H1 (cell line): ENCODE data around the gene TNNI3. TPM values are rescaled to one million over a fixed set of nuclear protein-coding genes. Genes with fewer than 3 reads are reported as not detected.

Experiments
- CTCF ChIA-PET: fragments of 300-600 bp; sonication (Branson Sonifier 250); formaldehyde crosslinking; loops from one replicate; lab custom pipeline; 2021; ENCODE audit not compliant: partially characterized antibody; lab: Charles Lee
- POLR2A ChIA-PET: fragments of 300-600 bp; sonication (Branson Sonifier 250); formaldehyde crosslinking; loops from one replicate; lab custom pipeline; 2021; ENCODE audit warnings: inconsistent platforms; ENCODE audit not compliant: partially characterized antibody; lab: Charles Lee
- DNase-seq, 2 experiments: peaks; one replicate each; pipeline versions ENCODE4 v3.0.0 to v3.0.0-alpha.2; 2010 to 2022; ENCODE audit warnings: low spot score in 2 of 2, low read depth in 1 of 2, mixed read lengths in 1 of 2
- FAIRE-seq: peaks from 2 replicates; lab custom pipeline; 2011; peaks lifted over from hg19 to GRCh38; lab: Jason Lieb, UNC
- H2AFZ ChIP-seq: 2 replicates; pipeline ENCODE4 v1.8.1; 2012; ENCODE audit warnings: low read length, inconsistent platforms
- H2AK5ac ChIP-seq: 2 replicates; pipeline ENCODE4 v1.6.1; 2013; ENCODE audit warnings: low read depth, low read length
- H2BK120ac ChIP-seq: replicated peaks from 2 replicates; pipeline ENCODE3; 2013; ENCODE audit warnings: low read depth, low read length, inconsistent platforms
- H2BK12ac ChIP-seq: 2 replicates; pipeline ENCODE4 v1.6.1; 2013; ENCODE audit warnings: low read depth, low read length
- H2BK15ac ChIP-seq: 2 replicates; pipeline ENCODE4 v1.6.1; 2013; ENCODE audit warnings: low read length
- H2BK20ac ChIP-seq: 2 replicates; pipeline ENCODE4 v1.6.1; 2013; ENCODE audit warnings: low read length
- H2BK5ac ChIP-seq: 2 replicates; pipeline ENCODE4 v1.6.1; 2013; ENCODE audit warnings: low read depth, low read length
- H3K14ac ChIP-seq: 2 replicates; pipeline ENCODE4 v1.6.1; 2013; ENCODE audit warnings: inconsistent platforms; ENCODE audit not compliant: insufficient read length
- H3K18ac ChIP-seq: 2 replicates; pipeline ENCODE4 v1.6.1; 2013; ENCODE audit warnings: low read length; ENCODE audit errors: extremely low read depth
- H3K23ac ChIP-seq: 2 replicates; pipeline ENCODE4 v1.6.1; 2013; ENCODE audit warnings: inconsistent platforms; ENCODE audit not compliant: insufficient read length
- H3K23me2 ChIP-seq: 2 replicates; pipeline ENCODE4 v1.6.1; 2013; ENCODE audit warnings: low read depth, low read length
- H3K27ac ChIP-seq: 2 replicates; pipeline ENCODE4 v1.6.1; 2011; ENCODE audit warnings: low read depth, low read length, inconsistent platforms
- H3K27me3 ChIP-seq, 4 experiments: replicated peaks in 1 of 4; 1 replicate in 1 of 4; 2 replicates in 3 of 4; pipeline versions ENCODE4 v1.6.1 to v1.8.1; 2011 to 2013; ENCODE audit warnings: low read length in 3 of 4, mild to moderate bottlenecking in 3 of 4, inconsistent platforms in 2 of 4, mixed read lengths in 2 of 4, moderate library complexity in 1 of 4; ENCODE audit not compliant: control insufficient read depth in 3 of 4, insufficient read depth in 3 of 4; ENCODE audit errors: extremely low read depth in 1 of 4
- H3K36me3 ChIP-seq, 4 experiments: 2 replicates each; pipeline versions ENCODE4 v1.6.1 to v1.8.1; 2011 to 2013; ENCODE audit warnings: mild to moderate bottlenecking in 4 of 4, low read length in 3 of 4, moderate library complexity in 2 of 4, control low read depth in 1 of 4, inconsistent platforms in 1 of 4; ENCODE audit not compliant: insufficient read depth in 4 of 4, control insufficient read depth in 2 of 4
- H3K4ac ChIP-seq: replicated peaks from 2 replicates; pipeline ENCODE3; 2013; ENCODE audit warnings: low read length, low read depth, mixed read lengths, inconsistent platforms; ENCODE audit not compliant: insufficient read length
- H3K4me1 ChIP-seq, 4 experiments: replicated peaks in 1 of 4; 1 replicate in 1 of 4; 2 replicates in 3 of 4; pipeline versions ENCODE4 v1.6.1 to v1.8.1; 2011 to 2013; ENCODE audit warnings: low read length in 3 of 4, inconsistent platforms in 2 of 4, mixed read lengths in 1 of 4; ENCODE audit not compliant: insufficient read depth in 4 of 4, control insufficient read depth in 3 of 4
- H3K4me2 ChIP-seq, 2 experiments: 2 replicates each; pipeline versions ENCODE4 v1.6.1 to v1.8.1; 2011 to 2013; ENCODE audit warnings: low read depth in 2 of 2, low read length in 2 of 2, control low read depth in 1 of 2, inconsistent platforms in 1 of 2, mild to moderate bottlenecking in 1 of 2; ENCODE audit not compliant: insufficient read depth in 1 of 2
- H3K4me3 ChIP-seq, 4 experiments: fragments of 200-600, 300-600 bp in 1 of 4; sonication (generic), shearing (Covaris generic), sonication (Bioruptor Twin) in 1 of 4; 2 replicates each; pipeline versions ENCODE4 v1.5.1 to v1.8.1; 2011 to 2016; ENCODE audit warnings: low read length in 4 of 4, low read depth in 3 of 4, control low read depth in 2 of 4, inconsistent platforms in 2 of 4, mild to moderate bottlenecking in 2 of 4, mixed read lengths in 1 of 4, moderate library complexity in 1 of 4; ENCODE audit not compliant: insufficient read depth in 2 of 4; ENCODE audit errors: extremely low read depth in 1 of 4
- H3K56ac ChIP-seq: replicated peaks from 2 replicates; pipeline ENCODE3; 2013; ENCODE audit warnings: low read depth, mild to moderate bottlenecking, mixed read lengths, low read length, inconsistent platforms; ENCODE audit not compliant: insufficient read length
- H3K79me1 ChIP-seq: 2 replicates; pipeline ENCODE4 v1.6.1; 2013; ENCODE audit warnings: low read depth, low read length, control low read depth
- H3K79me2 ChIP-seq, 2 experiments: 2 replicates each; pipeline versions ENCODE4 v1.6.1 to v1.8.1; 2012 to 2013; ENCODE audit warnings: low read length in 2 of 2, mild to moderate bottlenecking in 2 of 2, inconsistent platforms in 1 of 2; ENCODE audit not compliant: insufficient read depth in 2 of 2, control insufficient read depth in 1 of 2
- H3K9ac ChIP-seq, 4 experiments: replicated peaks in 1 of 4; 1 replicate in 1 of 4; 2 replicates in 3 of 4; pipeline versions ENCODE4 v1.6.1 to v1.8.1; 2011 to 2013; ENCODE audit warnings: low read depth in 3 of 4, low read length in 3 of 4, control low read depth in 2 of 4, mild to moderate bottlenecking in 2 of 4, moderate library complexity in 2 of 4, inconsistent platforms in 1 of 4; ENCODE audit errors: extremely low read depth in 1 of 4
- H3K9me3 ChIP-seq, 2 experiments: 2 replicates each; pipeline versions ENCODE4 v1.6.1 to v1.8.1; 2012 to 2013; ENCODE audit warnings: mild to moderate bottlenecking in 2 of 2, moderate library complexity in 2 of 2, control low read depth in 1 of 2, inconsistent platforms in 1 of 2, low read depth in 1 of 2, low read length in 1 of 2, mixed read lengths in 1 of 2; ENCODE audit not compliant: insufficient read depth in 2 of 2
- H4K20me1 ChIP-seq, 2 experiments: replicated peaks in 1 of 2; 2 replicates each; pipeline versions ENCODE3 to v1.8.1; 2011 to 2013; ENCODE audit warnings: inconsistent platforms in 2 of 2, low read length in 2 of 2, mild to moderate bottlenecking in 1 of 2; ENCODE audit not compliant: insufficient read depth in 2 of 2, control insufficient read depth in 1 of 2
- H4K5ac ChIP-seq: 2 replicates; pipeline ENCODE4 v1.6.1; 2013; ENCODE audit warnings: low read length, low read depth, mixed read lengths, inconsistent platforms; ENCODE audit not compliant: insufficient read length
- H4K8ac ChIP-seq: 2 replicates; pipeline ENCODE4 v1.8.0; 2013; ENCODE audit warnings: mild to moderate bottlenecking, moderate library complexity, low read length, inconsistent platforms; ENCODE audit not compliant: insufficient read depth; ENCODE audit errors: extremely low read depth
- H4K91ac ChIP-seq: replicated peaks from 2 replicates; pipeline ENCODE3; 2013; ENCODE audit warnings: low read length, mixed read lengths, inconsistent platforms; ENCODE audit not compliant: insufficient read length
- KDM4A ChIP-seq: IDR thresholded peaks from one replicate; pipeline ENCODE4 v1.7.1; 2012; ENCODE audit warnings: low read depth, mild to moderate bottlenecking, moderate library complexity, low read length, inconsistent platforms; ENCODE audit not compliant: severe bottlenecking
- POLR2A ChIP-seq, 2 experiments: IDR thresholded peaks; 1 replicate in 1 of 2; 2 replicates in 1 of 2; pipeline ENCODE4 v1.6.1; 2011; ENCODE audit warnings: low read depth in 2 of 2, low read length in 2 of 2, mild to moderate bottlenecking in 2 of 2; ENCODE audit errors: control extremely low read depth in 1 of 2
- TAF7 ChIP-seq: optimal IDR thresholded peaks from 2 replicates; pipeline ENCODE3; 2011; ENCODE audit warnings: low read depth, mild to moderate bottlenecking, inconsistent platforms, low read length, moderate library complexity, borderline replicate concordance
- WGBS, 2 experiments: shearing (Covaris generic) in 1 of 2; methylation state at CpG; one replicate each; pipeline versions ENCODE4 v1.1.6 to v1.1.7; 2013 to 2015; ENCODE audit warnings: low lambda C conversion rate in 2 of 2, mixed read lengths in 2 of 2, inconsistent platforms in 1 of 2, low coverage in 1 of 2, missing lambda C conversion rate in 1 of 2; ENCODE audit not compliant: insufficient replicate concordance in 2 of 2, insufficient coverage in 1 of 2, insufficient read length in 1 of 2; ENCODE audit errors: extremely low coverage in 1 of 2, missing lambda C conversion rate in 1 of 2; 5-methylcytosine and 5-hydroxymethylcytosine counted together
- polyA plus RNA-seq, 7 experiments: library from polyadenylated mRNA; depleted of rRNA in 3 of 7; stranded (reverse) in 5 of 7; unstranded in 2 of 7; fragments of >200 nt in 5 of 7; fragments of 200-250 nt in 2 of 7; gene quantifications; 1 replicate in 5 of 7; 2 replicates in 1 of 7; 4 replicates in 1 of 7; pipeline versions ENCODE4 v1.2.1 to v1.2.3, GENCODE V29; 2011 to 2013; ENCODE audit warnings: missing spikeins in 2 of 7, mixed read lengths in 2 of 7
- total RNA-seq: library from RNA; stranded (reverse); fragmentation: NEBNext Ultra II Directional; extraction: Animal tissue kit (Norgen Biotek cat#: 25700); gene quantifications from 2 replicates; pipeline ENCODE4 v1.2.1, GENCODE V29; 2021

The TNNI3 gene
- total and polyA plus RNA-seq, 2 of the 8 experiments (the other 6 are each of a cell fraction or from before 2014, with no cell fraction given), result 16.9 to 56.0 TPM

- Histone ChIP-seq H3K36me3 (no peaks in the 10 kb centered on the region), H4K91ac (no peak overlapping the region), H2BK120ac (no peak overlapping the region), H3K56ac (no peak overlapping the region), H2BK20ac (no peak overlapping the region), H2BK5ac (no peak overlapping the region), H3K9ac (no peak overlapping the region), H3K27ac (no peak overlapping the region), H2AFZ (no peak overlapping the region), H2AK5ac (no peak overlapping the region), H3K4me3 (no peak overlapping the region), H4K8ac (no peak overlapping the region), H3K23me2 (no peaks in the 10 kb centered on the region), H3K18ac (no peak overlapping the region), H2BK15ac (no peak overlapping the region), H4K20me1 (peaks cover 0 to 4% of the 10 kb centered on the region in 2 experiments), H4K5ac (no peak overlapping the region), H3K4ac (no peak overlapping the region), H3K4me2 (no peak overlapping the region), H3K79me2 (no peaks in the 10 kb centered on the region), H3K14ac (no peak overlapping the region), H2BK12ac (no peak overlapping the region), H3K27me3 (peaks cover 0 to 15% (median 7%) of the 10 kb centered on the region in 4 experiments; a peak in 5 of 7 replicates), H3K9me3 (no peaks in the 10 kb centered on the region), H3K4me1 (no peaks in the 10 kb centered on the region), H3K79me1 (no peaks in the 10 kb centered on the region), H3K23ac (no peak overlapping the region)
- 81% methylated on average over 12 of the region's 12 CpGs; no CpG with 5 or more reads in 1 of the 2 experiments for WGBS, 2 experiments
- ChIA-PET CTCF (interaction anchor here (2.1 kb wide), 1 partner anchor 21 kb away, joined by 5 read pairs; no protein-coding TSS in a partner anchor), POLR2A (no interaction called here)
- TF ChIP-seq POLR2A (IDR thresholded peaks at IDR 0.05; ENCODE audit: control extremely low read depth in 1 of 2, low read depth in 2 of 2, low read length in 2 of 2) (no peak), KDM4A (no peak), TAF7 (no peak)
- DNase-seq, result no peak
- FAIRE-seq, result no peak
These were observed 28.5 kb upstream of the TNNI3 start for GRCh38 chr19:55186080-55186479.
